Activated naive CD8-positive, alpha-beta T cell treated with anti-CD3 and anti-CD28 coated beads for 36 hours (primary cell): ENCODE measurements around the gene ABCC1. TPM values are rescaled to one million over a fixed set of nuclear protein-coding genes. Genes with fewer than 3 reads are reported as not detected.
A peak's percentile ranks its signal among the peaks of the same experiment; 100 is the strongest.

Experiments
- DNase-seq: peaks from one replicate; pipeline ENCODE4 v3.0.0; 2021
- H3K27ac Mint-ChIP-seq: one replicate; pipeline ENCODE4 v1.8.0; 2022; ENCODE audit warnings: mild to moderate bottlenecking, moderate library complexity, mixed read lengths
- H3K27me3 Mint-ChIP-seq: one replicate; pipeline ENCODE4 v1.8.0; 2022; ENCODE audit warnings: mild to moderate bottlenecking, mixed read lengths
- H3K36me3 Mint-ChIP-seq: one replicate; pipeline ENCODE4 v1.8.0; 2021; ENCODE audit warnings: mild to moderate bottlenecking, mixed read lengths
- H3K4me1 Mint-ChIP-seq: one replicate; pipeline ENCODE4 v1.8.0; 2021; ENCODE audit warnings: mixed read lengths
- H3K4me3 Mint-ChIP-seq: one replicate; pipeline ENCODE4 v1.8.0; 2022; ENCODE audit warnings: mild to moderate bottlenecking, moderate library complexity, mixed read lengths
- H3K9me3 Mint-ChIP-seq: one replicate; pipeline ENCODE4 v1.8.0; 2022; ENCODE audit warnings: mixed read lengths
- total RNA-seq, 2 experiments: library from RNA; stranded (reverse); gene quantifications; one replicate each; pipeline ENCODE4 v1.2.3, GENCODE V29; 2021

The ABCC1 gene
- total RNA-seq, 2 experiments from 2014 or later = 57.0 to 61.9 TPM

DNA sequence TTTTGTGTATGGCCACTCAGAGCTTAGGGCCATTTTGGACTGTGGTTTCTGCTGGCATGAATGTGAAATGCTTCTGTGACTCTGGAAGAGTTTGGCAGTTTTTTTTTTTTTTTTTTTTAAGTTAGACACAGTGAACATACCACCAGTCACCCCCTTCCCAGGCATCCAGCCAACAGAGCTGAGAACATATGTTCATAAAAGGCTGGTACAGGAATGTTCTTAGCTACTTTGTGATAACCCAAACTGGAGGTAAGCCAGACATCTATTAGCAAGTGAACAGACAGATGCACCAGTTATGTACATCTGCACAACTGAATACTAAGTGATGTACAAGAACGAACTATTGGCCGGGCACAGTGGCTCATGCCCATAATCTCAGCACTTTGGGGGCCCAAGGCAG is 92.7 kb downstream of the ABCC1 start:
- no peak for DNase-seq
- Mint-ChIP-seq H3K4me3 (no peak overlapping the region), H3K9me3 (no peaks in the 10 kb centered on the region), H3K36me3 (peaks cover 41% of the 10 kb centered on the region), H3K27ac (no peak overlapping the region), H3K27me3 (no peaks in the 10 kb centered on the region), H3K4me1 (peaks cover 9% of the 10 kb centered on the region)

DNA sequence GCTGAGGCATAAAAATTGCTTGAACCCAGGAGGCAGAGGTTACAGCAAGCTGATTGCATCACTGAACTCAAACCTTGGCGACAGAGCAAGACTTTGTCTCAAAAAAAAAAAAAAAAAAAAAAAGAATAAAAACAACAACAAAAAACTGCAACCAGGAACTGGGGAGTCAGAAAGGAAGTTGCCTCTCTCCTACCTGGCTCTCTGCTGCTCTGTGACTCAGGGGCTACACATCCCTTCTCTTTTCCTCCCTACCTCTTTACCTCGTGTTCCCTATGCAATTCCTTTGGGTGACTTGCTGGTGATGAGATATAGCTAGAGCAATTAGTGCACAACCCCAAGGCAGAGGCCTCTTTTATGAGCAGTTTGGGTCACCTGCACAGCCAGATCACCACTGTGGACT is 95.9 kb downstream of the ABCC1 start:
- Mint-ChIP-seq H3K27me3 (no peaks in the 10 kb centered on the region), H3K9me3 (no peaks in the 10 kb centered on the region), H3K27ac (peak overlapping the region; percentile 17), H3K4me1 (peaks cover 4% of the 10 kb centered on the region), H3K36me3 (peaks cover 40% of the 10 kb centered on the region), H3K4me3 (no peak overlapping the region)
- DNase-seq = no peak

DNA sequence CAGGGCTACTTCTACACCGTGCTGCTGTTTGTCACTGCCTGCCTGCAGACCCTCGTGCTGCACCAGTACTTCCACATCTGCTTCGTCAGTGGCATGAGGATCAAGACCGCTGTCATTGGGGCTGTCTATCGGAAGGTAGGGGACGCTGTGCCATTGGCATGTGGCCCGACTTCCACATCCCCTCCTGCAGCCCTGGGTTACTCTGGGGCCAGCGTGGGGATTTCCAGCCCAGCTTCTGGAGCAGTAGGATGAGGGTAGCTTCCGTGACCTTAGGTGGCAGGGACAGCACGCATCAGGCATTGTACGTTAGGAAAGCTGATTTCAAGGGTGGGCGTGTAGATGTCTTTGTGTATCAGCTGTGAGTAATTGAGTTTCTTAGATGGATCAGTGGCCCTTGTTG is 96.5 kb downstream of the ABCC1 start:
- no peak overlapping the region for H3K27ac Mint-ChIP-seq
- H3K4me1 Mint-ChIP-seq = peaks cover 4% of the 10 kb centered on the region
- H3K4me3 Mint-ChIP-seq = no peak overlapping the region
- H3K36me3 Mint-ChIP-seq = peaks cover 40% of the 10 kb centered on the region
- DNase-seq = peak; percentile 9
- H3K27me3 Mint-ChIP-seq = no peaks in the 10 kb centered on the region
- no peaks in the 10 kb centered on the region for H3K9me3 Mint-ChIP-seq

DNA sequence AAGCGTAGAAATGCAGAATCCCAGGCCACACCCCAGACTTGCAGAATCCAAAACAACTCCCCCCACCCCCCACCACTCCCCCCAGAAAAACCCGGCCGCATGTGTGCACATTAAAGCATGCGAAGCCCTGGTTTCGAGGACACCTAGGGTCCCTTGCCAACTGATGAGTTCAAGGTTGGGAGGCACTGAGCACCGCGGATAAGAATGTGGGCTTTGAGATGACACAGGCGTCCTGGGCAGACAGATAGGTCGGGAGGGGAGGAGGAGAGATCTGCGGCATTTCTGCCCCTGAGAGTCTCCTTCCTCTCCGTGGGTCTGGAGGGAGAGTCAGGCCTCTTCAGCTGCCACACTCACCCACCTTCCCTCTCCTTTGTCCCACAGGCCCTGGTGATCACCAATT is 98.3 kb downstream of the ABCC1 start:
- Mint-ChIP-seq H3K36me3 (peaks cover 42% of the 10 kb centered on the region), H3K4me3 (no peak overlapping the region), H3K4me1 (no peaks in the 10 kb centered on the region), H3K27me3 (no peaks in the 10 kb centered on the region), H3K27ac (no peak overlapping the region), H3K9me3 (no peaks in the 10 kb centered on the region)
- no peak for DNase-seq

DNA sequence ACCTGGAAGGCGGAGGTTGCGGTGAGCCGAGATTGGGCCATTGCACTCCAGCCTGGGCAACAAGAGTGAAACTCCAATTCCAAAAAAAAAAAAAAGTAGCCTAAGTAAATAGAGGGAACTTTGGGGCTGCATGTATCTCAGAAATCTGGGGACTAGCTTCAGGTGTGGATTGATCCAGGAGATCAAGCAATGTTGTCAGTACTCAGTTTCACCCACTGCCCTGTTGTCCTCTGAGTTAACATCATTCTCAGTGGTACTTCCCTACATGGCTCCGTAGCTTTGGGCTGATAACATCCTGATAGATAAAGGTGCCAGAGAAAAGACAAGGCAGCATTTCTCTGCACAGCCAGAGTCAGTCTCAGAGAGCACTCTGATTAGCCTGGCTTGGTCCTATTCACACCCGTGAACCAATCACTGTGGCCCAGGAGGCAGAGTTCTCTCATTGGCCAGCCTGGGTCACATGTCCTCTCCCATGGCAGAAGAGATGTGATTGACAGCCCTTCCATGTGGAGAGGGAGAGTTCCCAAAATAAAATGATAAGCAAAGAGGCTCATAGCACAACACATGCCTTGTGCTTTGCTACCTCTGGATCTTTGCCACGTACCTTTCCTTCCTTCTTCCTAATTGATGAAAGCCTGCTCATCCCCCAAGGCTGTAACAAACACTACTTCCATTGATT is 99.6 kb downstream of the ABCC1 start:
- Mint-ChIP-seq H3K27ac (no peak overlapping the region), H3K4me1 (no peaks in the 10 kb centered on the region), H3K36me3 (peaks cover 41% of the 10 kb centered on the region), H3K27me3 (no peaks in the 10 kb centered on the region), H3K4me3 (no peak overlapping the region), H3K9me3 (no peaks in the 10 kb centered on the region)
- no peak for DNase-seq

DNA sequence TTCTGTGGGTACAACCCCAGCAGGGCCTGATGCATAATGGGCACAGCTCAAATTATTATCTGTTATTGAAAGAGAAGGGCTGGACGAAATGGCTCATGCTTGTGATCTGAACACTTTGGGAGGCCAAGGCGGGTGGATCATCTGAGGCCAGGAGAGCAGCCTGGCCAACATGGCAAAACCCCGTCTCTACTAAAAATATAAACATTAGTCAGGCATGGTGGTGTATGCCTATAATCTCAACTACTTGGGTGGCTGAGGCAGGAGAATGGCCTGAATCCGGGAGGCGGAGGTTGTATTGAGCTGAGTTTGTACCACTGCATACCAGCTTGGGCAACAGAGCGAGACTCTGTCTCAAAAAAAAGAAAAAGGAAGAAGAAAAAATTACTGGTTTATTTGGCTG is 100.7 kb downstream of the ABCC1 start:
- no peak overlapping the region for H3K27ac Mint-ChIP-seq
- no peaks in the 10 kb centered on the region for H3K9me3 Mint-ChIP-seq
- H3K4me3 Mint-ChIP-seq = no peak overlapping the region
- no peak for DNase-seq
- H3K27me3 Mint-ChIP-seq = no peaks in the 10 kb centered on the region
- H3K36me3 Mint-ChIP-seq = peaks cover 46% of the 10 kb centered on the region
- H3K4me1 Mint-ChIP-seq = no peaks in the 10 kb centered on the region

DNA sequence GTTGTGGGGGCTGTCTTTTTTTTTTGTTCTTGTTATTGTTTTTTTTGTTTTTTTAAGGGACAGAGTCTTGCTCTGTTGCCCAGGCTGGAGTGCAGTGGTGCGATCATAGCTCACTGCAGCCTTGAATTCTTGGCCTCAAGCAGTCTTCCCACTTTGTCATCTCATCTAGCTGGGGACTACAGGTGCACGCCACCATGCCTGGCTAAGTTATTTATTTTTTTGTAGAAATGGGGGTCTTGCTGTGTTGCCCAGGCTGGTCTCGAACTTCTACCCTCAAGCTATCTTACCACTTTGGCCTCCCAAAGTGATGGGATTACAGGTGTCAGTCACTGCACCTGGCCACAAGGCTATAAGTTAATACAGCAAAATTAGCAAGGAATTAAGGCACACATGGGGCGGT is 101.7 kb downstream of the ABCC1 start:
- Mint-ChIP-seq H3K27ac (no peak overlapping the region), H3K27me3 (no peaks in the 10 kb centered on the region), H3K9me3 (no peaks in the 10 kb centered on the region), H3K4me1 (no peaks in the 10 kb centered on the region), H3K36me3 (peaks cover 40% of the 10 kb centered on the region), H3K4me3 (no peak overlapping the region)
- no peak for DNase-seq

DNA sequence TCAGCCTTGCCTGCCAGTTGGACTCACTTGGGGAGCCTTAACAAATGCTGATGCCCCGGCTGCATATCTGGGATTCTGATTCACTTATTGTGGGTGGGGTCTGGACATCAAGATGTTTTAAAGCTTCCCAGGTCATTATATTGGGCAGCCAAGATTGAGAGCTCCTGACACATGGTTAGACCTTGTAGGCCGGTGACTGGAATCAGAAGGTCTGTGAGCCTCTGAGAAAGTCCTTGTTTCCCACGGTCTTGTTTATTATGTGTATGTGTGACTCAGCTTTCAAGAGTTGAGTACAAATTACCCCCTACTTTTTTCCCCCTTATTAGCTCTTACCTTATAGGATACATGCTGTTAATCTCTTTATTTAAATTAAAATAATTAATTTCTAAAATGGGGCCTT is 103.5 kb downstream of the ABCC1 start:
- H3K27me3 Mint-ChIP-seq = no peaks in the 10 kb centered on the region
- H3K4me1 Mint-ChIP-seq = no peaks in the 10 kb centered on the region
- DNase-seq = no peak
- peaks cover 39% of the 10 kb centered on the region for H3K36me3 Mint-ChIP-seq
- H3K27ac Mint-ChIP-seq = no peak overlapping the region
- H3K9me3 Mint-ChIP-seq = no peaks in the 10 kb centered on the region
- no peak overlapping the region for H3K4me3 Mint-ChIP-seq

DNA sequence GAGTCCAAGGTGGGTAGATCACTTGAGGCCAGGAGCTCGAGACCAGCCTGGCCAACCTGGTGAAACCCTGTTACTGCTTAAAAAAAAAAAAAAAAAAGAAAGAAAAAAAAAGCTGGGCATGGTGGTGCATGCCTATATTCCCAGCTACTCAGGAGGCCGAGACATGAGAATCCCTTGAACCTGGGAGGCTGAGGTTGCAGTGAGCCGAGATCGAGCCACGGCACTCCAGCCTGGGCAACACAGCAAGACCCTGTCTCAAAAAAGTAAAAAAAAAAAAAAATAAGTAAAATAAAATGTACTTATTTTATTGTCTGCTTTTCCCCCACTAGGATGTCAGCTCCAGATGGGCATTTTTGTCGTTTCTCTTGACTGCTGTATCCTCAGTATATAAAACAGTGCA is 107.7 kb downstream of the ABCC1 start:
- H3K27ac Mint-ChIP-seq = no peak overlapping the region
- H3K27me3 Mint-ChIP-seq = no peaks in the 10 kb centered on the region
- H3K9me3 Mint-ChIP-seq = no peaks in the 10 kb centered on the region
- H3K4me3 Mint-ChIP-seq = no peak overlapping the region
- DNase-seq = no peak
- H3K4me1 Mint-ChIP-seq = peaks cover 12% of the 10 kb centered on the region
- H3K36me3 Mint-ChIP-seq = peaks cover 31% of the 10 kb centered on the region

DNA sequence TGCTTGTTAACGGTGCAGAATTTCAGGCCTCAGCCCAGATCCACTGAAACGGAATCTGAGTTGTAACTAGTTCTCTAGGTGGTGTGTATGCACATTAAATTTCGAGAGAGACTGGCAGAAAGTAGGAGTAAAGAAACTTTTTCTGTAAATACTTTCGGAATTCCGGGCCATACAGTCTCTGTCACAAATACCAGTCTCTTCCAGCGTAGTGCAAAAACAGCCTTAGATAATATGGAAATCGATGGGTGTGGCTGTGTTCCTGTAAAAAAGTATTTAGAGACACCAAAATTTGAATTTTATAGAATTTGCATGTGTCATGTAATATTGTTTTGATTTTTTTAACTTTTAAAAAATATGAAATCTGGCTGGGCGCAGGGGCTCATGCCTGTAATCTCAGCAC is 109.7 kb downstream of the ABCC1 start:
- no peak for DNase-seq
- no peak overlapping the region for H3K4me3 Mint-ChIP-seq
- H3K36me3 Mint-ChIP-seq = peaks cover 30% of the 10 kb centered on the region
- no peaks in the 10 kb centered on the region for H3K9me3 Mint-ChIP-seq
- H3K27me3 Mint-ChIP-seq = no peaks in the 10 kb centered on the region
- peaks cover 16% of the 10 kb centered on the region for H3K4me1 Mint-ChIP-seq
- no peak overlapping the region for H3K27ac Mint-ChIP-seq

DNA sequence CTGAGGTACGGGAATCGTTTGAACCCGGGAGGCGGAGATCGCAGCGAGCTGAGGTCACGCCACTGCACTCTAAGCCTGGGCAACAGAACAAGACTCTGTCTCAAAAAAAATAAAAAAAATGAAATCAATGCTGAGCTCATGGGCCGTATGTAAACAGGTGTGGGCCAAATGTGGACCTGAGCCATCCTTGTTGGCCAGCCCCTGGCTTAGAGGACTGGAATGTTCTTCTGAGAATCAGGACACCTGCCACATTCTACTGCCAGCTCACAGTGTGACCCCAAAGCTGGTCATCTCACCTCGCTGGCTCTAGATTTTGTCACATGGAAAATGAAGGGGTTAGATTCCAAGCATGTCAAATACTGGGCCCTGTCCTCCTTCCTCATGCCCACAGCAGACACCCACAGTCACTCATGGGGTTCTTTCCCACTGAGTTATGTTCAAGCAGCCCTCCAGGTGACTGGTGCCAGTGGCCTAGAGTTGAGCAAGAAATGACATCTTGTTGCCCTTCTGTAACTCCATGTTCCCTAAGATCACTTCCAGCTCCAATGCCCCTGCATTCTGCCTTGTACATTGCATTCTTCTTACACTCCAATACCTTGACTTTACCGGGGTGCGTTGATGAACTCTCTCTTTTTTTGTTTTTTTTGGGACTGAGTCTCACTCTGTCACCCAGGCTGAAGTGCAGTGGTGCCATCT is 110.6 kb downstream of the ABCC1 start:
- Mint-ChIP-seq H3K27me3 (no peaks in the 10 kb centered on the region), H3K4me1 (peaks cover 16% of the 10 kb centered on the region), H3K36me3 (peaks cover 23% of the 10 kb centered on the region), H3K9me3 (no peaks in the 10 kb centered on the region), H3K4me3 (no peak overlapping the region), H3K27ac (no peak overlapping the region)
- DNase-seq = no peak

DNA sequence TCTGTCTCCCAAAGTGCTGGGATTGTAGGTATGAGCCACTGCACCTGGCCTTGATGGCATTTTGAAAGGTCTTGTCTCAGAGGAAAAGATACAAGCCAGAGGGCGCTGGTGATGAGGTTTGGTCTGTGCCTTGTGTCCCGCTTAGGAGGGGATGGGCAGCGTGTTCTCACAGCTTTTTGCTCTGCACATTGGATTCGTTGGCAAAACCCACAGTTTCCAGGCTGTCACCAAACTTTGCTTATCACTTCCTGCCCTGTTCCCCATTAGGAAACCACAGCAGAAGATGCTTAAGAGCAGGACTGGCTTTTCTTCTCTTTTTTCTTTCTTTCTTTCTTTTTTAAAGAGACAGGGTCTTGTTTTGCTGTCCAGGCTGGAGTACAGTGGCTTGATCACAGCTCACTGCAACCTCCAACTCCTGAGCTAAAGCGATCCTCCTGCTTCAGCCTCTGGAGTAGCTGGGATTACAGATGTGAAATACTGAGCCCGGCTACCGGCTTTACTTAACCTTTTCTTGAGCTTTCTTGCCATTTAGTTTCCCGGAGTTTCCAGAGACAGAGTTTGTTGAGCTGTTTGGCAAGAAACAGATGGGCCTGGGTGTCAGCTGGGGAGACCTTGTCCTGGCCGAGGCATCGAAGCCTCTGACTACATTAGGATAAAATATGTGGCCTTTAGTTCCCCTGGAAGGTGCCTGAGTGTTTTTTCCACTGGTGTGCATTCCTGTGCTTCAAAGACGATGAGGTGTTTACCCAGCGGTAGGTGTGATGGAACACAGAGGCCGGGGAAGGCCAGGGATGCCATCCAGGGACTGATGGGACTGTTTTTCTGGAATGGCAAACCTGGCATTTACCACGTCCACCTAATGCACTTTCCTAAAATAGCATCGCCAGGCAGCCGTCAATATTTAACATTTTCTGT is 112.9 kb downstream of the ABCC1 start:
- peaks cover 16% of the 10 kb centered on the region for H3K4me1 Mint-ChIP-seq
- peak; percentile 27 for DNase-seq
- H3K27me3 Mint-ChIP-seq = no peaks in the 10 kb centered on the region
- H3K9me3 Mint-ChIP-seq = no peaks in the 10 kb centered on the region
- H3K27ac Mint-ChIP-seq = peak overlapping the region; percentile 42
- peaks cover 19% of the 10 kb centered on the region for H3K36me3 Mint-ChIP-seq
- H3K4me3 Mint-ChIP-seq = no peak overlapping the region

DNA sequence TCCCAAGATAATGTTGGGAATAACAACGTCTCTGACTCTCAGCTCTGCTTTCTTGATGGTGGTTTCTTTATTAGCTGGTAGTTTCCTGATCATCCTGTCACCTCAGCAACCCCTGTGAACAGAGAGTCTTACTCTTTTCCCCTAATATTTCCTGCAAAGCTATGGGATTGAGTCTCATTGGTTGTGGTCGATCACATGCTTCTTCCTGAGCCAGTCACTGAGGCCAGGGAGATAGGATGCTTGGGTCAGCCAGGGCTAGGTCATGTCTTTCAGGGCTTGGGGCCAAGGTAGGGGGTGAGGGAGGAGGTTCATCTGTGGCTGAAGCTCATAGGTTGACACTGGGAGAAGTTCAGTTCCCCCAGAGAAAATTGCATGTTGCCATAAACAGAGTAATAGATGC is 114.3 kb downstream of the ABCC1 start:
- H3K4me3 Mint-ChIP-seq = no peak overlapping the region
- peaks cover 16% of the 10 kb centered on the region for H3K4me1 Mint-ChIP-seq
- no peak for DNase-seq
- H3K36me3 Mint-ChIP-seq = peaks cover 23% of the 10 kb centered on the region
- H3K27ac Mint-ChIP-seq = peak overlapping the region; percentile 46
- H3K9me3 Mint-ChIP-seq = no peaks in the 10 kb centered on the region
- no peaks in the 10 kb centered on the region for H3K27me3 Mint-ChIP-seq

DNA sequence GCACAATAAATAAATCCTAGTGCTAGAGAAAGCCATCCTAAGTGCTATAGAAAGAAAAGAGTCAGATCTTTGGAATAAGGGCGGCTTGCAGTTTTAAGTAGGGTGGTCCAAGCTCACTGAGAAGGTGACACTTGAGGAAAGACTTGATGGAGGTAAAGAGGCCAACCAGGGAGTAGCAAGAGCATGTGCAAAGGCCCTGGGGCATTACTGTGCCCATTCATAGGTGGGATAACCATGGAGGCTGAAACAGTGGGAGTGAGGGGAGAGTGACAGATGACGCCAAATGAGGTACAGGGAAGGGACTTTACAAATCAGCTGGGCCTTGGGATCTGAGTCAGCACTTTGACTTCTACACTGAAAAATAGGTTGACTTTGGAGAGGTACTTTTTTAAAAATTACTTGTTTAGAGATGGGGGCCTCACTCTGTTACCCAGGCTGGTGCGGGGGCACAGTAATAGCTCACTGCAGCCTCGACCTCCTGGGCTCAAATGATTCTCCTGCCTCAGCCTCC is 115.5 kb downstream of the ABCC1 start:
- Mint-ChIP-seq H3K4me3 (no peak overlapping the region), H3K9me3 (no peaks in the 10 kb centered on the region), H3K27me3 (no peaks in the 10 kb centered on the region), H3K27ac (no peak overlapping the region), H3K36me3 (peaks cover 19% of the 10 kb centered on the region), H3K4me1 (peaks cover 16% of the 10 kb centered on the region)
- DNase-seq = no peak

DNA sequence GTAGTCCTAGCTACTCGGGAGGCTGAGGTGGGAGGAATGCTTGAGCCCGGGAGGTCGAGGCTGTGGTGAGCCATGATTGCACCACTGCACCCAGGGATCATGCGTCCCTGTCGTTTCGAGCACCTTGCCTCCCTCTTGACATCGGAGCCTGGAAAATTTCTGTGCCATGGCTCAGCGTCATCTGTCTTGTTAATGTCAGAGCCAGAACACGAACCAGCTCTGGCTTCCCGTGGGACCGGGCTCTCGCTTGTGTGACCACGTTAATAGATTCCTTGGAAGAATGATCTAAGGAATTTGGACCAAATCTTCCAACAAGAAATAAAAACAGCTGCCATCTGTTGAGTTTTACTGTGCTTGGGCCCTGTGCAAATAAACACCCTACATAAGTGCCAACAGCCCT is 117.7 kb downstream of the ABCC1 start:
- DNase-seq = no peak
- Mint-ChIP-seq H3K4me3 (no peak overlapping the region), H3K27me3 (no peaks in the 10 kb centered on the region)

More for the DNA sequence above, 117.7 kb downstream of the ABCC1 start:
- Mint-ChIP-seq H3K36me3 (peaks cover 15% of the 10 kb centered on the region), H3K9me3 (no peaks in the 10 kb centered on the region), H3K4me1 (peaks cover 4% of the 10 kb centered on the region), H3K27ac (no peak overlapping the region)
